GM19452 (cell line): Measurements from ENCODE around the gene RANGAP1.

Source experiments
- ATAC-seq: cut with Tn5 transposase; IDR thresholded peaks from one replicate; pipeline ENCODE4 v1.9.1; 2021; ENCODE audit not compliant: unreplicated experiment

RANGAP1 gene

GRCh38 chr22:41238570-41239442 lies 47.2 kb downstream of the RANGAP1 start:
- no peak for ATAC-seq

- ATAC-seq: peak; percentile 50
These were observed 48.0 kb downstream of the RANGAP1 start for GRCh38 chr22:41237707-41238569.

- ATAC-seq: no peak
These were observed 48.8 kb downstream of the RANGAP1 start for GRCh38 chr22:41237036-41237706.

GRCh38 chr22:41234815-41235695 lies 50.9 kb downstream of the RANGAP1 start:
- no peak for ATAC-seq

GRCh38 chr22:41231369-41231768 lies 54.6 kb downstream of the RANGAP1 start:
- no peak for ATAC-seq

- ATAC-seq: no peak
These were observed 55.6 kb downstream of the RANGAP1 start for GRCh38 chr22:41230401-41230785.

GRCh38 chr22:41229730-41230400 lies 56.1 kb downstream of the RANGAP1 start:
- no peak for ATAC-seq

GRCh38 chr22:41229215-41229614 lies 56.8 kb downstream of the RANGAP1 start:
- ATAC-seq: no peak

GRCh38 chr22:41226723-41227655 lies 59.0 kb downstream of the RANGAP1 start:
- ATAC-seq: no peak

- no peak for ATAC-seq
These were observed 62.5 kb downstream of the RANGAP1 start for GRCh38 chr22:41223535-41223934.

GRCh38 chr22:41222846-41223507 lies 63.0 kb downstream of the RANGAP1 start:
- no peak for ATAC-seq

- no peak for ATAC-seq
These were observed 68.3 kb downstream of the RANGAP1 start for GRCh38 chr22:41217553-41218157.

- ATAC-seq: no peak
These were observed 69.0 kb downstream of the RANGAP1 start for GRCh38 chr22:41216984-41217383.

- no peak for ATAC-seq
These were observed 70.1 kb downstream of the RANGAP1 start for GRCh38 chr22:41215926-41216325.

- no peak for ATAC-seq
These were observed 70.6 kb downstream of the RANGAP1 start for GRCh38 chr22:41215409-41215808.

GRCh38 chr22:41206719-41207118 lies 79.3 kb downstream of the RANGAP1 start:
- no peak for ATAC-seq

GRCh38 chr22:41204992-41205900 lies 80.7 kb downstream of the RANGAP1 start, which contains the start of gene L3MBTL2:
TSS of gene L3MBTL2 (plus strand) at chr22:41205312. CDS start at chr22:41205363, 51 bp downstream.
- ATAC-seq: peak; percentile 97
